HG02678 (cell line): ENCODE data around the gene ARHGAP28.

ENCODE experiments used
- ATAC-seq: cut with Tn5 transposase; IDR thresholded peaks from one replicate; pipeline ENCODE4 v1.9.1; 2021; ENCODE audit warnings: mild to moderate bottlenecking, moderate library complexity; ENCODE audit not compliant: unreplicated experiment

ARHGAP28 gene

GRCh38 chr18:6951336-6952090 lies 222.0 kb downstream of the ARHGAP28 start:
- no peak for ATAC-seq

GRCh38 chr18:6954501-6954900 lies 225.0 kb downstream of the ARHGAP28 start:
- no peak for ATAC-seq

- no peak for ATAC-seq
Measured at GRCh38 chr18:6955304-6955703, 225.8 kb downstream of the ARHGAP28 start.

GRCh38 chr18:6956495-6956894 lies 227.0 kb downstream of the ARHGAP28 start:
- ATAC-seq: no peak

- no peak for ATAC-seq
Measured at GRCh38 chr18:6956999-6957398, 227.5 kb downstream of the ARHGAP28 start.

- no peak for ATAC-seq
Measured at GRCh38 chr18:6959110-6959509, 229.6 kb downstream of the ARHGAP28 start.

- no peak for ATAC-seq
Measured at GRCh38 chr18:6960124-6960523, 230.6 kb downstream of the ARHGAP28 start.

GRCh38 chr18:6960656-6961055 lies 231.1 kb downstream of the ARHGAP28 start:
- ATAC-seq: no peak

- ATAC-seq: no peak
Measured at GRCh38 chr18:6961331-6961730, 231.8 kb downstream of the ARHGAP28 start.

- ATAC-seq: no peak
Measured at GRCh38 chr18:6962571-6963451, 233.3 kb downstream of the ARHGAP28 start.

- ATAC-seq: no peak
Measured at GRCh38 chr18:6963452-6964097, 234.1 kb downstream of the ARHGAP28 start.
